ENCODE data around the gene RAB3GAP2. TPM values are rescaled to one million over a fixed set of nuclear protein-coding genes. Genes with fewer than 3 reads are reported as not detected.
"Not testable (repeated sequence)": the region's sequence is repeated elsewhere in the genome, so short reads cannot be mapped to it uniquely, and the experiment has no call there.

Gene RAB3GAP2
- total and polyA plus RNA-seq, 2 donors (not counting 1 experiment from before 2014, with no cell fraction given), result 31.0 to 43.8 TPM

GRCh38 chr1:220176540-220176939 lies 95.7 kb downstream of the RAB3GAP2 start:
- Histone ChIP-seq H3K27ac (ENCODE audit: insufficient read depth, low read length) (no peak overlapping the region), H3K9me3 (ENCODE audit: control insufficient read depth, insufficient read depth, low read depth, low read length) (no peaks in the 10 kb centered on the region)

GRCh38 chr1:220170836-220171526 lies 101.3 kb downstream of the RAB3GAP2 start:
- Histone ChIP-seq H3K27ac (ENCODE audit: insufficient read depth, low read length) (no peak overlapping the region), H3K9me3 (ENCODE audit: control insufficient read depth, insufficient read depth, low read depth, low read length) (no peaks in the 10 kb centered on the region), H4K20me1 (ENCODE audit: control insufficient read depth, extremely low read depth, insufficient read depth, low read length) (no peaks in the 10 kb centered on the region), H3K27me3 (ENCODE audit: control insufficient read depth, insufficient read depth, low read length) (no peaks in the 10 kb centered on the region), H3K4me2 (ENCODE audit: extremely low read depth, insufficient read depth, low read length) (no peak overlapping the region), H3K4me1 (ENCODE audit: control insufficient read depth, extremely low read depth, insufficient read depth, low read length) (no peaks in the 10 kb centered on the region), H3K4me3 (replicated peaks in 1 of 4; ENCODE audit: control extremely low read depth in 1 of 4, insufficient read depth in 1 of 4, low read depth in 3 of 4, low read length in 4 of 4) (no peak overlapping the region), H3K36me3 (ENCODE audit: control insufficient read depth, insufficient read depth, low read length) (peaks cover 8% of the 10 kb centered on the region), H3K9ac (ENCODE audit: insufficient read depth, low read length) (no peak overlapping the region), H3K79me2 (ENCODE audit: control insufficient read depth, insufficient read depth, low read length) (no peaks in the 10 kb centered on the region), H2AFZ (ENCODE audit: low read length) (no peak overlapping the region)
- DNase-seq (ENCODE audit: low read depth in 2 of 2), result no peak
- no peak for TF ChIP-seq CTCF (conservative IDR thresholded peaks at IDR 0.05 in 1 of 2, IDR thresholded peaks at IDR 0.05 in 1 of 2; ENCODE audit: low read depth in 1 of 2, low read length in 2 of 2)
- TF ChIP-seq EZH2 (IDR thresholded peaks at IDR 0.05; ENCODE audit: low read length, missing control alignments), result no peak

More at GRCh38 chr1:220176540-220176939, 95.7 kb downstream of the RAB3GAP2 start:
- Histone ChIP-seq H3K36me3 (ENCODE audit: control insufficient read depth, insufficient read depth, low read length) (peaks cover 2% of the 10 kb centered on the region), H2AFZ (ENCODE audit: low read length) (no peak overlapping the region), H3K79me2 (ENCODE audit: control insufficient read depth, insufficient read depth, low read length) (no peaks in the 10 kb centered on the region), H3K4me3 (replicated peaks in 1 of 4; ENCODE audit: control extremely low read depth in 1 of 4, insufficient read depth in 1 of 4, low read depth in 3 of 4, low read length in 4 of 4) (no peak overlapping the region), H3K4me1 (ENCODE audit: control insufficient read depth, extremely low read depth, insufficient read depth, low read length) (no peaks in the 10 kb centered on the region), H4K20me1 (ENCODE audit: control insufficient read depth, extremely low read depth, insufficient read depth, low read length) (no peaks in the 10 kb centered on the region), H3K4me2 (ENCODE audit: extremely low read depth, insufficient read depth, low read length) (no peak overlapping the region), H3K9ac (ENCODE audit: insufficient read depth, low read length) (no peak overlapping the region), H3K27me3 (ENCODE audit: control insufficient read depth, insufficient read depth, low read length) (no peaks in the 10 kb centered on the region)
- DNase-seq (ENCODE audit: low read depth in 2 of 2), result no peak
- TF ChIP-seq CTCF (conservative IDR thresholded peaks at IDR 0.05 in 1 of 2, IDR thresholded peaks at IDR 0.05 in 1 of 2; ENCODE audit: low read depth in 1 of 2, low read length in 2 of 2) (no peak), EZH2 (IDR thresholded peaks at IDR 0.05; ENCODE audit: low read length, missing control alignments) (no peak)

GRCh38 chr1:220169887-220170286 lies 102.4 kb downstream of the RAB3GAP2 start:
- H3K36me3 ChIP-seq (ENCODE audit: control insufficient read depth, insufficient read depth, low read length); H3K9ac ChIP-seq (ENCODE audit: insufficient read depth, low read length); DNase-seq (ENCODE audit: low read depth in 2 of 2); H3K4me1 ChIP-seq (ENCODE audit: control insufficient read depth, extremely low read depth, insufficient read depth, low read length); H3K4me2 ChIP-seq (ENCODE audit: extremely low read depth, insufficient read depth, low read length); H3K27ac ChIP-seq (ENCODE audit: insufficient read depth, low read length); H4K20me1 ChIP-seq (ENCODE audit: control insufficient read depth, extremely low read depth, insufficient read depth, low read length); H3K4me3 ChIP-seq (replicated peaks in 1 of 4; ENCODE audit: control extremely low read depth in 1 of 4, insufficient read depth in 1 of 4, low read depth in 3 of 4, low read length in 4 of 4); H3K79me2 ChIP-seq (ENCODE audit: control insufficient read depth, insufficient read depth, low read length); H3K9me3 ChIP-seq (ENCODE audit: control insufficient read depth, insufficient read depth, low read depth, low read length); H2AFZ ChIP-seq (ENCODE audit: low read length); H3K27me3 ChIP-seq (ENCODE audit: control insufficient read depth, insufficient read depth, low read length): not testable (repeated sequence)

Measured in fibroblast of lung (primary cell).